ENCODE measurements around the gene NOC4L.
"Not testable (repeated sequence)": the region's sequence is repeated elsewhere in the genome, so short reads cannot be mapped to it uniquely, and the experiment has no call there.

NOC4L gene

DNA sequence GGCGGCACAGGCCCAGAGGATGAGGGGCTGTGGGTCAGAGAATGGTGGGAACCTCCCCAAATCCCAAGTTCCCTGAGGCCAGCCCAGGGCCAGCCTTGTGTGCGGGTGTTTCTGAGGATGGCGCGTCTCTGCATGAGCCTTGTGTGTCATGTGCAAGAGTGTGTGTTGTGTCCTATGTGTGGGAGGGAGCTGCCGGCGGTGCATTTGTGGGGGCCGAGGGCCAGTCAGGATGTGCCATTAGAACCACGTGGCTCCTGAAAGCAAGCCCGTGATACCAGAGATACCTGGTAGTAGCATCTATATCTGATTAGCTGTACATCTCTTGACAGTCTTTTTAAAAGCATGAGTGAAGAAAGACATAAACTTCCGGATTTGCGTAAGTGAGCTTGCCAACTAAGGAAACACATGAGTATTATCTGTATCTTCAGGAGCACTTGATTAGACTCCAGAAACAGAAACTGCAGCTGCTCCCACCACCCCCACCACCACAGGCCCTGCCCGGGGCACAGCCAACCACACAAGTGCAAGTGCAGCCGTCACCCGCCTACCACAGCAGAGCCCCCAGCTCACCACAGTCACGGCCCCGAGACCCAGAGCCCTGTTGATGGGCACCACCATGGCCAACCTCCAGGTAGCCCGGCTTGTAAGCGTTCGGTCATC, 19.4 kb upstream of the NOC4L start:
- no peak for DNase-seq

GRCh38 chr12:132125736-132126135, 18.5 kb upstream of the NOC4L start:
- no peak for DNase-seq

GRCh38 chr12:132127041-132127440, 17.2 kb upstream of the NOC4L start:
- DNase-seq = no peak

DNA sequence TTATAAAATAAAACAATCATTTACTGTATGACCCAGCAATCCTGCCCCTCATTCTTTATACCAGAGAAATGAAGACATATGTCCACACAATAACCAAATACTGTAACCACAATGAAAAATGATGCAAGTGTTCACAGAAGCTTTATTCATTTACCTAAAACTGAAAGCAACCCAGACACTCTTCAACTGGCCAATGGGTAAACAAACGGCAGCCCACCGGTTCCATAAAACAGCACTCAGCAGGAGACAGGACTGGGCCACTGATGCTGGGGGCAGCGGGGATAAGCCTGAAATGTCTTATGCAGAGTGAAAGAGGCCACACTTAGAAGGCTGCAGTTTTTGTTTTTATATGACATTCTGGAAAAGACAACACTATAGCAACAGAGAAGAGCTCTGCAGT, 15.2 kb upstream of the NOC4L start:
- no peak for DNase-seq

DNA sequence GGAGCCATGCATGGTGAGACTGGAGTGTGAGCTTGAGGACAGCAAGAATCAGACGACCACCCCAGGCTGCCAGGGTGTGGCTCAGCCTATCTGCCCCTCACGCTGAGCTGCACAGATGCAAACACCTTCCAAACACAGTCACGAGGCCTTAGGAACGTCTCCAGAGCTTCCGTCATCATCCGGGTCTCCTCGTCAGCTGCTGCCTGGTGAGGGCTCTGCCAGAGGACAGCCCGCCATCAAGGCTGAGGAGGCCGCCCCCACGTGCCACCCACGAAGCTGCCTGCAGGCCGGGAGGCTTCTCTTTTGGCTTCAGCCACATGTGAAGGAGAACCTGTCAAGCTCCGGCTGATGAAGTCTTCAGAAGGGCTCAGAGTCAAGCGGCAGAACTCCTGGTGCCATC, 13.6 kb upstream of the NOC4L start:
- no peak for DNase-seq

- no peak for DNase-seq
These were observed 13.0 kb upstream of the NOC4L start for GRCh38 chr12:132131229-132131628.

DNA sequence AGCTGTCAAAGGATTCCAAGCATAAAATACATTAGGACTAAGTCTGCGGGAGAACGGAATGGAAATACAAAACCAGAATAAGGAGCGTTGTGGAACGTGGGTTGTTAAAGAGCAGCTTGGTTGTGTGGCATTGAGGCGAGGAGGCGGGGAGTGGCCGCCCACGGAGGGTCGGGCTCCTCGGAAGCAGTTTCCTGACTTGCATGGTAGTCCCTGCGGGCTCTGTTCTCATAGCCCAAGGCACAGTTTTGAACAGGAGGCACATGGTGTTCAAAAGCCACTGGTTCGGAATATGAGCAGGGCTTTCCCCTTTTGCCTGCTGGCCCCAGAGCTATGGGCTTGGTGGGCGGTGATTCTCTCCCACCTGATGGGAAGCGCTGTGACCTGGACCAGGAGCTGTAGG, 12.3 kb upstream of the NOC4L start:
- DNase-seq = no peak

DNA sequence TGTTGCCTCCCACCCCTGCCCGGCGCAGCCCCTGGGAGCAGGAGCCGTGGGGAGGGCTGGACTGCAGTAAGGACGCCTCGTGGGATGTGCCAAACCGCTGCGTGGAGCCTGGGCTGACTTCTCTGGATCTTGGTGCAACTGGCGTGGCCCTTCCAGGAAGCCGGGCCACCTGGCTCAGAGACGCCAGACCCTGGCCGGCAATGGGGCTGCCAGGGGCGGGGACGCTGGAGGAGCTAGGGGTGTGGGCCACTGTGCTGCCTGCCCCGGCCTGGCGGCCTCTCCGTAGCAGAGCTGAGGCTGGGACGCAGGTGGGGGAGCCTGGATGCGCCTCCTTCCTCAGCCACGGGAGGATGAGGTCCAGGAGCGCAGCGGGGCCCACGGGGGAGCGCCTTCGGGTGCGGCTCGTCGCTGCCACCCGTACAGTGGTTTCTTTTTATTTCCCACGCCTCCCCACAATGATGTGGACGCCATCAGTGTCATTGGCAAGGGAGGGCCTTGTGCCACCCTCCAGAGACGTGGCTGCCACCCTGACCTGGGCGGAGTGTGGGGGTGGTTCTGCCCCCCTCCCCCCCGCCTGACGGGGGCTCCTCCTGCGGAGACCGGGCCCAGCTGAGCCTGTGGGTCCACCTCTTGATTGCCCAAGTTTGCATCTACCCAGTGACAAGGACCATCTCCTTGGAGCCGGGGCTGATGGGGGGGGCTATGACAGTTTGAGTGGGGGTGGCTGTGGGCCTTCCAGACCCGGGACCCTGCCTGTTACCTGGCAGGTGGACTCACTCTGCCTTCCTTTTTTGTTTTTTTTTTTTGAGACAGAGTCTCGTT, 11.4 kb upstream of the NOC4L start:
- no peak for DNase-seq

DNA sequence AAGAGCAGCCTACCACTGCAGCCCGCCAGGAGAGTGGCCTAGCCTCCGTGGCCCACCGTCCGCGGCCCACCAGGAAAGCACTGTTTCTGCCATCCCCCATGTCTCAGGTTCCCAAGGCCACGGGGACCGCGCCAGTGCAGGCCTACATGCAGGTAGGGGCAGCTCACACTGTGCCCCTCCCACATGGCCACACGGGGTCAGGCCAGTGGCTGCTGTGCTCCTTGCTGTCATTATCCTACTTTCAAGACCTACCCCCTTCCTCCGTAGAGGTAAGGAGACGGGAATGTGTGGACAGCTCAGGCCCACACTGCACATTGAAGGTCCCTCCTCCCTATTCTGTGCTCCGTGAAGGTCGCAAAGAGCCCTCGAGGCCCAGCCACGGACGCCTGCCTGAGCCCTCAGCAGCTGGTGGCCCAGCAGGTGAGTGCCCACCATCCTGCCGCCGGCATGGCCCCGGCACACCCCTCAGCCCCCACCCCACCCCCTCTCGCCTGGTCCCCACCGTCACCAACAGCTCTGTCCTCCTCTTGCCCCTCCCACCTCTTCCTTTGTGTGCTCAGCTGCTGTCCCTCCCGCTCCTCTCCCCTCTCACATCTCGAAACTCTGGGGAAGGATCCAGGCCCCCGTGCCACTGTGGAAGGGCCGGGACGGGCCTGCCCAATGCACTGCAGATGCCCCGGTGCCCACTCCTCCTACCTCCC, 10.2 kb upstream of the NOC4L start:
- DNase-seq = no peak

- not testable (repeated sequence) for DNase-seq
These were observed 9.5 kb upstream of the NOC4L start for GRCh38 chr12:132134653-132135183.

DNA sequence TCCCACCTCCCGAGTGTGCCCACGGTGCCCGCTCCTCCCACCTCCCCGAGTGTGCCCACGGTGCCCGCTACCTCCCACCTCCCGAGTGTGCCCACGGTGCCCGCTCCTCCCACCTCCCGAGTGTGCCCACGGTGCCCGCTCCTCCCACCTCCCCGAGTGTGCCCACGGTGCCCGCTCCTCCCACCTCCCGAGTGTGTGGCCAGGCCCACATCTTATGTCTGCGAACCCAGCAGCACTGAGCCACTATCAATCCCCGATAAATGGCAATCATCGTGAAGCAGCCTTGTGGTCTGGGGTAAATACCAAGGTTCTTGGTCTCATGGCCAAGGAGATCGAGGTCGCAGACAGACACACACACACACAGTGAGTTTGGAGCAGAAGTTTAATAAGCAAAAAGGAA, 8.0 kb upstream of the NOC4L start:
- DNase-seq = not testable (repeated sequence)

GRCh38 chr12:132137483-132138125, 6.7 kb upstream of the NOC4L start:
- DNase-seq = no peak

GRCh38 chr12:132138941-132139871, 5.1 kb upstream of the NOC4L start:
- no peak for DNase-seq

GRCh38 chr12:132139912-132140311, 4.3 kb upstream of the NOC4L start:
- DNase-seq = no peak

GRCh38 chr12:132140501-132140900, 3.8 kb upstream of the NOC4L start:
- DNase-seq = no peak

DNA sequence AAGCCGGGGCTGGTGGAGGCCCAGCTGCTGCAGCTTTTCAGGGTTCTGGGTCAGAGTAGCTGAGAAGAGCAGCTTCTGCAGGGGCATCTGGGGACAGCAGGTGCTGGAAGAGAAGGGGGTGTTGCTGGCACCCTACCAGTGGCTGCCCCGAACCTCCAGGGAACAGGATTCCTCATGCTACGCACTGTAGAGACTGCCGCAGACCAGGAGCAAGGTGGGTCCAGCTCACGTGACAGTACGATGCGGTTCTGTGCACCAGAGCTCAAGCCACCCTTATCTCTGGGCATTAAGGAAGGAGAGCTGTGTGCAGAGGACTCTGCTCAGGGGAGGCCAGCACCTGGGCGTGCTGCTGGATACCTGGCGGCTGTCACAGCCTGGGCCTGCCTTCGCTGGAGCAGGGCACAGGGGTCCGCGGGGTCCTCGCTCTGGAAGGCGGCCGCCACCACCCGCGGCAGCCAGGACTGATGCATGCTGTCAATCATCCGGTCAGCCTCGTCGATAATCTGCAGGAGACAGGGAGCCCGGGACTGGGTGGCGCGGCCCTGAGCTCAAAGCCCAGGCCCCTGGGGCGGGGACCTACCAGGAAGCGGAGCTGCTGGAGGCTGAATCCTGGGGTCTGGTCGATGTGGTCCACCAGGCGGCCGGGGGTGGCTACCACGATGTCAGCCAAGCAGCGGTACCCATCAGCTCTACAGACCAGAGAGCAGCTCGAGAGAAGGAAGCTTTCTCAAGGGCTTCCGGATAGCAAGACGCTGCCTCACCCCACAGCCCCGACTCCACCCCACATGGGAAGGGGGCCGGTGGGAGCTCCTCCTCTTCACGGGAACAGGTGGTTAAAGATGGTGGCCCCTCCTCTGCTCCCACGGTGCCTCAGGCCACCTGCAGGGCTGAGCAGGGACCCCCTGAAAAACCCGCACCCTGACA, 3.1 kb upstream of the NOC4L start:
- DNase-seq = no peak

DNA sequence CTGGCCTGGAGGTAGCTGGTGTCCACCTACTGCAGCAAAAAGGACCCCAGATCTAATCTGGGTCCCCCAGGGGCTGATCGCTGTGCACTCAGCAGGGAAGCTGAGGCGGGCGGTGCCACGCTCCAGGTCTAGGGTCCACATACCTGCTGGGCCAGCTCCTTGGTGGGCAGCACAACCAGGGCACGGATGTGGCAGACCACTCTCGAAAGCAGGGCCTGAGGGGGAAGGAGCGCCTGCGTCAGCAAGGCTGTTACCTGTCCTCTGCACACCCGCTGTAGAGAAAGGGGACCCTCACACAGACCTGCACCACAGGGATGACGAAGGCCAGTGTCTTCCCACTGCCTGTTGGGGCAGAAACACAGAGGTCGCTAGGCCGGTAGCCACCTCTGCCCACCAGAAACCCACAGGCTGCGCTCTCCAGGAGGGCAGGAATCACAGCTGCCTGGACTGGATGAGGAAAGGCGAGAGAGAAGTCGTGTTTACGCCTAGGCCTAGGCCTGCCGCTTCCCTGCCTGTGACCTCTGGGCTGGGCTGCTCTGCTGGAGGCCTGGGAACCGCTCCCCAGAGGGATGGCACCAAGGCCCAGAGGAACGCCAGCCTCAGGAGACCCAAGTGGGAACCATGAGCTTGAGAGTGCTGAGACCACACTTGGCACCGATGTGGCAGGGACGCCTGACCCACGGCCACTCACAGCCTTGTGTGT, 2.1 kb upstream of the NOC4L start:
- no peak for DNase-seq

DNA sequence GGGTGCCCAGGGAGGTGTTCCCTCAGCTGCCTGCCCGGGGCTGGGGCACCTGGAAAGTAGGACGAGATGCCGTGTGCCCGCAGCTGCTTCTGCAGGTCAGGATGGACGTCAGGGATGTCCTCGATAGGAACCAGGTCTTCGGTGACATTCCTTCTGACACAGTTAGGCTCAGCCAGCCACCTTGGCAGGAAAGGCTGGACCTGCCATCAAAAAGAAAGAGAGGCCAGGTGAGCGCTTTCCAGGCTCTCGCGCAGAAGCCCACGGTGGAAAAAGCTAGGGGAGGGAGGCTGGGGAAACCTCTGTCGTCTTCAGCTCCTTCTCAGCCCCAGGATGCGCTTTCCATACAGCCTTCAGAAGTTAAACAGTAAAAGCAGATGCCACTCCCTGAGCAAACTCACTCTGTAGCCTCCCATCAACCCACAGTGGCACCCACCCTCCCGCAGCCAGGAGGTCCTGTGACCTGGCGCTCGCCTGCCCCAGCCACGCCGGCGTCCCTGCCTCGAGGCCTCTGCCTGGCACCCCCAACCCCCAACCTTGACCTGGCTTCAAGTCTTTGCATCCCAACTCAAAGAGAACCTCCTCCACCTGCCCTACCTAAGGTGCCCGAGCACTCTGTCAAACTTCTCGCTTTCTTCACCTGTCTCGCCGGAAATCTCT, 1.4 kb upstream of the NOC4L start:
- DNase-seq = no peak

DNA sequence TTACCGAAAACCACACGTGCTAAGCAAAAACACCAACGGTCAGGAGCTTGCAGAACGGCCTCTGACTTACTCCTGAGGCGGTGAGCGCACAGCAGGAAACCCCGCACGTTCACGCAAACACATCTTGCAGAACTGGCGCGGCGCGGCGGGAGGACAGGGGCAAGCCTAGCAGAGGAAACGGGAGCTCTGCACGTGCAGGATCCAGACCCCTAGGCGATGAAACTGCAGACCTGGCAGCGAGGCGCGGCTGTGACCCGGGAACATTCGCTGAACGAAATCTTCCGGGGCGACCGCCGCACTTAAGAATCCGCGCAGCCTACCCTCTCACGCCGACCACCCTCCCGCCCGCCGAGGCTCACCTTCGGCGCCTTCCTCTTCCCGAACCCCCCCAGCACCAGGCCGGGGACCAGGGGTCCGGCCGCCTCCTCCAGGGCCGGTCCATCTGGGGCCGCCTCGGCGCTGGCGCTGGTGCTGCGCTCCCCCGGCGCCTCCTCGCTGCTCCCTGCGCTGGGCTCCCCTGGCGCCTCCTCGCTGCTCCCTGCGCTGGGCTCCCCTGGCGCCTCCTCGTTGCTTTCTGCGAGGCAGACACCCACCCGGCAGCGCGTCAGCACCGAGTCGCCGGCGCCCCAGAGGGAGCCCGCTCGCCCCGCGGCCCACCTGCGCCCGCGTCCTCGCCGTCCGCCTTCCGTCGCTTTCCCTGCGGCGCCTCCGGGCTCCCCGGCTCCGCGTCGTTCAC, 753 bp upstream of the NOC4L start:
- DNase-seq = no peak
